Measurements from ENCODE around the gene CORO1C. TPM values are rescaled to one million over a fixed set of nuclear protein-coding genes. Genes with fewer than 3 reads are reported as not detected.

CORO1C gene
- polyA plus RNA-seq, 1 of the 3 experiments (the other 2 are of a cell fraction), result 150 TPM

DNA sequence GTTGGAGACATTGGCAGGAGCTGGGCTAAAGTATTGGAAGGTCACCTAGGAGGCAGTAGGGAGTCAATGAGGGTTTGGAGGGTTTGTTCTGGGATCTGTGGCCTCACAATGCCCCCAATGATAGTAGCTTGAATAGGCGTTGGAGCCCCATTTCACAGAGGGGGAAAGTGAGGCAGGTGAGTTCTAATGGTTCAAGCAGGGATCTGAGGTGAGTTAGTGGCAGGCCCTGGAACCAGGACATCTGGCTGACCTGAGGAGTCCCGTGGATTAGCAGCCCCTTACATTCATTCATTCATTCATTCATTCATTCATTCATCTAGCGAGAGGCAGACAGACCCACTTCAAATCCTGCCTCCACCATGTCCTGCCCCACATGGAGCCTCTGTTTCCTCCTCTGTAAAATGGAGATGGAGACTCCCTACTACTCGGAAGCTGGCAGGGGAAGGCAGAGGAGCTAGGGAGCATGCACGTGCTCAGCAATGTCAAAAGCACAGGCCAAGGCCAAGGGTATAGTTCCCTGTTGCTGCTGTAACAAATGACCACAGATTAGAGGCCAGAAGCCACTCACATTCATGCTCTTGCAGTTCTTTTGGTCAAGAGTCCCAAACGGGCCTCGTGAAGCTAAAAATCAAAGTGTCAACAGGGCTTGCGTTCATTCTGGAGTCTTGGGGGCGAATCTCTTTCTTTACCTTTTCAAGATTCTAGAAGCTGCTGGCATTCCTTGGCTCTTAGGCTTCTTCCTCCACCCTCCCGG lies 131.2 kb downstream of the CORO1C start:
- H4K20me1 ChIP-seq (ENCODE audit: insufficient read depth), result no peaks in the 10 kb centered on the region
- CTCF ChIA-PET, result interaction anchor here (0.8 to 2.0 kb wide), 5 partner anchors 11 to 38 kb away, joined by 3 to 6 read pairs (median 4); partner anchors contain the start of gene ISCU
- H3K36me3 ChIP-seq (replicated peaks in 1 of 2; ENCODE audit: control insufficient read depth in 1 of 2, insufficient read depth in 2 of 2, low read length in 1 of 2), result no peaks in the 10 kb centered on the region
- H3F3A ChIP-seq (replicated peaks; ENCODE audit: insufficient read depth), result peaks cover 11% of the 10 kb centered on the region
- H3K4me1 ChIP-seq (ENCODE audit: control insufficient read depth in 1 of 2, insufficient read depth in 2 of 2, low read depth in 1 of 2, low read length in 1 of 2), result peaks cover 0 to 26% of the 10 kb centered on the region in 2 experiments; a peak in 1 of 4 replicates
- H3K27ac ChIP-seq (ENCODE audit: low read depth in 2 of 2, low read length in 1 of 2), result no peak overlapping the region
- TF ChIP-seq TEAD4 (IDR thresholded peaks at IDR 0.05; ENCODE audit: borderline replicate concordance, insufficient read depth) (no peak), FOXJ3 (CRISPR knock-in tag; IDR thresholded peaks at IDR 0.05) (no peak)
- 91% methylated on average over 9 of the region's 10 CpGs for WGBS (ENCODE audit: low lambda C conversion rate)
- H3K4me2 ChIP-seq, result no peak overlapping the region
- no peaks in the 10 kb centered on the region for H3K27me3 ChIP-seq (ENCODE audit: insufficient read depth)
- DNase-seq, result no peak
- POLR2A ChIA-PET, result no interaction called here
- H3K9ac ChIP-seq, result no peak overlapping the region
- no peaks in the 10 kb centered on the region for H3K79me2 ChIP-seq (ENCODE audit: insufficient read depth)
- no peaks in the 10 kb centered on the region for H3K9me3 ChIP-seq
- no peak overlapping the region for H2AFZ ChIP-seq (ENCODE audit: low read depth)
- no peaks in the 10 kb centered on the region for H3K9me2 ChIP-seq
- no peak overlapping the region for H3K4me3 ChIP-seq (ENCODE audit: low read depth in 2 of 2, low read length in 1 of 2)

DNA sequence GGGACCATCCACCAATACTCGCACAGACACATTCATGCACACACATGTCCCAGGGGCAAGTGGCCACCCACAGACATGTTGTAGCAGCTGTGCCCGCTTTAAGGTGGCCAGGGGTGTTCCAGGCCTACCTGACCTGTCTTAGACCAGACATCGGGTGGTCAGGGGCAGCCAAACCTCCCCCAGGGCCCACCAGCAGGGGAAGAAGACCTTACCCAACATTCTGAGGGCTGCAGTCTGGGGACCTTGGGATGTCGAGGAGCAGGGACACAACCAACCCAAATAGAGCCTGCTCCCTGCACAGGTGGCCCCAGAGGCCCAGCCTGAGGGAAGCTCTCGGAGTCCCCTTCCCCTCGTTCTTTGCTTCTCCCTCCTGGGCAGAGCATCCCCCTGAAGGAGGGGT lies 131.8 kb downstream of the CORO1C start:
- 95% methylated on average over 4 of the region's 6 CpGs for WGBS (ENCODE audit: low lambda C conversion rate)
- H3K9me3 ChIP-seq, result no peaks in the 10 kb centered on the region
- ChIA-PET CTCF (interaction anchor here (0.8 to 2.0 kb wide), 3 partner anchors 18 to 37 kb away, joined by 4 to 6 read pairs (median 5); partner anchors contain the start of gene ISCU), POLR2A (no interaction called here)
- no peaks in the 10 kb centered on the region for H3K79me2 ChIP-seq (ENCODE audit: insufficient read depth)
- H3K9ac ChIP-seq, result no peak overlapping the region
- H3K4me2 ChIP-seq, result no peak overlapping the region
- H3K4me1 ChIP-seq (ENCODE audit: control insufficient read depth in 1 of 2, insufficient read depth in 2 of 2, low read depth in 1 of 2, low read length in 1 of 2), result peaks cover 0 to 26% of the 10 kb centered on the region in 2 experiments; a peak in 1 of 4 replicates
- no peak for DNase-seq
- H3F3A ChIP-seq (replicated peaks; ENCODE audit: insufficient read depth), result peaks cover 7% of the 10 kb centered on the region
- no peak overlapping the region for H3K4me3 ChIP-seq (ENCODE audit: low read depth in 2 of 2, low read length in 1 of 2)
- no peaks in the 10 kb centered on the region for H3K36me3 ChIP-seq (replicated peaks in 1 of 2; ENCODE audit: control insufficient read depth in 1 of 2, insufficient read depth in 2 of 2, low read length in 1 of 2)
- no peak for TF ChIP-seq TAF1 (IDR thresholded peaks at IDR 0.05; ENCODE audit: borderline replicate concordance, low read depth, low read length)
- no peak for TF ChIP-seq EP300 (IDR thresholded peaks at IDR 0.05; ENCODE audit: borderline replicate concordance in 1 of 2, low read depth in 1 of 2, low read length in 1 of 2)
- TF ChIP-seq TCF12 (IDR thresholded peaks at IDR 0.05), result no peak
- no peak for TF ChIP-seq EZH2phosphoT487 (IDR thresholded peaks at IDR 0.05; ENCODE audit: borderline replicate concordance, low read depth)
- TF ChIP-seq TEAD4 (IDR thresholded peaks at IDR 0.05; ENCODE audit: borderline replicate concordance, insufficient read depth), result no peak
- TF ChIP-seq RCOR1 (IDR thresholded peaks at IDR 0.05; ENCODE audit: low read length), result no peak
- TF ChIP-seq GATA2 (CRISPR knock-in tag; IDR thresholded peaks at IDR 0.05), result no peak
- TF ChIP-seq FOXJ3 (CRISPR knock-in tag; IDR thresholded peaks at IDR 0.05), result no peak
- TF ChIP-seq, protein P1, sequence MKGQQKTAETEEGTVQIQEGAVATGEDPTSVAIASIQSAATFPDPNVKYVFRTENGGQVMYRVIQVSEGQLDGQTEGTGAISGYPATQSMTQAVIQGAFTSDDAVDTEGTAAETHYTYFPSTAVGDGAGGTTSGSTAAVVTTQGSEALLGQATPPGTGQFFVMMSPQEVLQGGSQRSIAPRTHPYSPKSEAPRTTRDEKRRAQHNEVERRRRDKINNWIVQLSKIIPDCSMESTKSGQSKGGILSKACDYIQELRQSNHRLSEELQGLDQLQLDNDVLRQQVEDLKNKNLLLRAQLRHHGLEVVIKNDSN (IDR thresholded peaks at IDR 0.05; ENCODE audit: borderline replicate concordance, low read depth), result no peak
- TF ChIP-seq, protein P2, sequence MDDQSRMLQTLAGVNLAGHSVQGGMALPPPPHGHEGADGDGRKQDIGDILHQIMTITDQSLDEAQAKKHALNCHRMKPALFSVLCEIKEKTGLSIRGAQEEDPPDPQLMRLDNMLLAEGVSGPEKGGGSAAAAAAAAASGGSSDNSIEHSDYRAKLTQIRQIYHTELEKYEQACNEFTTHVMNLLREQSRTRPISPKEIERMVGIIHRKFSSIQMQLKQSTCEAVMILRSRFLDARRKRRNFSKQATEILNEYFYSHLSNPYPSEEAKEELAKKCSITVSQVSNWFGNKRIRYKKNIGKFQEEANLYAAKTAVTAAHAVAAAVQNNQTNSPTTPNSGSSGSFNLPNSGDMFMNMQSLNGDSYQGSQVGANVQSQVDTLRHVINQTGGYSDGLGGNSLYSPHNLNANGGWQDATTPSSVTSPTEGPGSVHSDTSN (IDR thresholded peaks at IDR 0.05), result no peak
- TF ChIP-seq SIN3A (IDR thresholded peaks at IDR 0.05; ENCODE audit: borderline replicate concordance, low read depth, low read length), result no peak
- no peak for TF ChIP-seq RXRA (IDR thresholded peaks at IDR 0.05; ENCODE audit: borderline replicate concordance, low read depth)
- no peak for TF ChIP-seq GABPA (IDR thresholded peaks at IDR 0.05; ENCODE audit: low read depth)
- no peak for TF ChIP-seq RFX5 (IDR thresholded peaks at IDR 0.05; ENCODE audit: low read length)
- TF ChIP-seq, protein P3, sequence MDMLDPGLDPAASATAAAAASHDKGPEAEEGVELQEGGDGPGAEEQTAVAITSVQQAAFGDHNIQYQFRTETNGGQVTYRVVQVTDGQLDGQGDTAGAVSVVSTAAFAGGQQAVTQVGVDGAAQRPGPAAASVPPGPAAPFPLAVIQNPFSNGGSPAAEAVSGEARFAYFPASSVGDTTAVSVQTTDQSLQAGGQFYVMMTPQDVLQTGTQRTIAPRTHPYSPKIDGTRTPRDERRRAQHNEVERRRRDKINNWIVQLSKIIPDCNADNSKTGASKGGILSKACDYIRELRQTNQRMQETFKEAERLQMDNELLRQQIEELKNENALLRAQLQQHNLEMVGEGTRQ (IDR thresholded peaks at IDR 0.05; ENCODE audit: borderline replicate concordance, low read depth, low read length), result no peak
- TF ChIP-seq JUND (IDR thresholded peaks at IDR 0.05), result no peak
- no peak for TF ChIP-seq ELF1 (IDR thresholded peaks at IDR 0.05)
- TF ChIP-seq NRF1 (IDR thresholded peaks at IDR 0.05; ENCODE audit: low read depth, low read length), result no peak
- TF ChIP-seq, protein P4, sequence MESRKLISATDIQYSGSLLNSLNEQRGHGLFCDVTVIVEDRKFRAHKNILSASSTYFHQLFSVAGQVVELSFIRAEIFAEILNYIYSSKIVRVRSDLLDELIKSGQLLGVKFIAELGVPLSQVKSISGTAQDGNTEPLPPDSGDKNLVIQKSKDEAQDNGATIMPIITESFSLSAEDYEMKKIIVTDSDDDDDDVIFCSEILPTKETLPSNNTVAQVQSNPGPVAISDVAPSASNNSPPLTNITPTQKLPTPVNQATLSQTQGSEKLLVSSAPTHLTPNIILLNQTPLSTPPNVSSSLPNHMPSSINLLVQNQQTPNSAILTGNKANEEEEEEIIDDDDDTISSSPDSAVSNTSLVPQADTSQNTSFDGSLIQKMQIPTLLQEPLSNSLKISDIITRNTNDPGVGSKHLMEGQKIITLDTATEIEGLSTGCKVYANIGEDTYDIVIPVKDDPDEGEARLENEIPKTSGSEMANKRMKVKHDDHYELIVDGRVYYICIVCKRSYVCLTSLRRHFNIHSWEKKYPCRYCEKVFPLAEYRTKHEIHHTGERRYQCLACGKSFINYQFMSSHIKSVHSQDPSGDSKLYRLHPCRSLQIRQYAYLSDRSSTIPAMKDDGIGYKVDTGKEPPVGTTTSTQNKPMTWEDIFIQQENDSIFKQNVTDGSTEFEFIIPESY (IDR thresholded peaks at IDR 0.05; ENCODE audit: borderline replicate concordance, low read depth), result no peak
- H3K27me3 ChIP-seq (ENCODE audit: insufficient read depth), result no peaks in the 10 kb centered on the region
- no peaks in the 10 kb centered on the region for H3K9me2 ChIP-seq
- H3K27ac ChIP-seq (ENCODE audit: low read depth in 2 of 2, low read length in 1 of 2), result no peak overlapping the region
- no peak overlapping the region for H2AFZ ChIP-seq (ENCODE audit: low read depth)
- no peaks in the 10 kb centered on the region for H4K20me1 ChIP-seq (ENCODE audit: insufficient read depth)
